Stimulated activated CD4-positive, alpha-beta T cell treated with anti-CD3 and anti-CD28 coated beads, TNF-alpha, amount 100 ng/mL, for 1 hour (primary cell): ENCODE results near the gene GRAMD1A.
"Not testable (repeated sequence)": the region's sequence is repeated elsewhere in the genome, so short reads cannot be mapped to it uniquely, and the experiment has no call there.

ENCODE experiments used
- DNase-seq, 3 donors: peaks; one replicate each; pipeline ENCODE4 v3.0.0-alpha.2; 2020; ENCODE audit warnings: low read depth in 3 of 3, low spot score in 1 of 3

Gene GRAMD1A

DNA sequence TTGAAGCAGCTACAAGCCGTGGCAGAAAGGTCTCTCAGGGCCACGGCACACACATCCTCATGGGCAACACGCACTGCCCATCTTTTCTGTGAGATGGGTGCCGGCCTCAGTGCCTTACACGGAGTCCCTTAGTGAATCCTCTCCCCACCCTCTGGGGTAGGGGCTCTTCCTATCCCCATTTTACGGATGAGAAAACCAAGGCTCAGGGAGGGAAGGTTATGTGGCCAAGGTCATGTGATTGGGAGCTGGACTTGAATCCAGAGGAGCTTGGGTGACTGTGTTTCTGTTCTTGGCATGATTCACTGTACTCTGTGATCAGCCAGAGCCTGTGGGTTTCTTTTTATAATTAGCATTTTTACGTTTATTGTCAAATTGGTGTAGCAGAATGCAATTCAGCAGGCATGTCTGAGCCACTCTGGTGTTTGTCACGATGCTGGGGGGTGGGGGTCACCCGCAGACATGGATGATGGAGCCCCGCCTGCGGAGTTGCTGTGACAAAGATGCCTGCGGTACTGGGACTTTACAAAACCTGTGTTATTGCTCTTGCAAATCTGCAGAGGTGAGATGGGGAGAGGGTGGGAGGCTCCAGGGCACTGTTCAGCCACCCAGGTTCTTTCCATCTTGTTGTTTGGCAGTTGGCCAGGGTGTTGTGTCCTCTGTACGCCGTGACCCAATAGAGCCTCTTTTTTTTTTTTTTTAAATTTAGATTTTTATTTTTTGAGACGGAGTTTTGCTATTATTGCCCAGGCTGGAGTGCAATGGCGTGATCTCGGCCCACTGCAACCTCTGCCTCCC, 34.7 kb downstream of the GRAMD1A start:
- DNase-seq: no peak

DNA sequence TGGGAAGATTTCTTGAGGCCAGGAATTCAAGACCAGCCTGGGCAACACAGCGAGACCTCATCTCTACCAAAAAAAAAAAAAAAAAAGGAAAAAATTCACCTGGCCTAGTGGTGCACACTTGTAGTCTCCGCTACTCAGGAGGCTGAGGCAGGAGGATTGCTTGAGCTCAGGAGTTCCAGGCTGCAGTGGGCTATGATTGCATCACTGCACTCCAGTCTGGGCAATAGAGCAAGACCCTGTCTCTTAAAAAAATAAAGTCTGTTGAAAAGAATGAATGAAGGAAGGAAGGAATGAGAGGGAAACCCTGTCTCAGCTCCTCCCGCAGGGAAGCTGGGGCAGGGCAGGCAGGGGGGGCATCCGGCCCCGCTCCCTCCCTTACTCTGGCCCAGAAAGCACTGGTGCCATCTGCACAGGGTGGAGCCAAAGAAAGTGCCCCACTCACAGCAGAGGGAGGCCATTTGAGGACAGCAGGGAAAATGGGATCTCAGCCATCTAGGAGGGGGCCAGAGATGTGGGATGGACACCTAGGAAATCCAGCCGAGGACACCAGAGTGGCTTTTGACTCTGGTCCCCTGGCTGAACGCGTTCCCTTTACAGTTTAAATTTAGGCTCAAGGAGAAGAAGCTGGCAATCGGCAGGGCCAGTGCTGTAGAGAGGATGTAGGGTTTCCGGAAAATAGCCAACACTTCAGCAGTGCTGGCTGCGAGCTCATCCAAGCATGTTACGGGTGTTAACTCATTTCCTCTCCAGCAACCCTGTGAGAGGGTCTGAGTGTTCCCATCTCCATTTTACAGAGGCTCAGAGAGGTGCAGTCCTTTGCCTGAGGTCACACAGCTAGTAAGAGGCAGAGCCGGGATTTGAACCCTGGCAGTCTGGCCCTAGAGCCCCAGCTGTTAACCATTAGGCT, 37.8 kb downstream of the GRAMD1A start:
- DNase-seq: no peak

DNA sequence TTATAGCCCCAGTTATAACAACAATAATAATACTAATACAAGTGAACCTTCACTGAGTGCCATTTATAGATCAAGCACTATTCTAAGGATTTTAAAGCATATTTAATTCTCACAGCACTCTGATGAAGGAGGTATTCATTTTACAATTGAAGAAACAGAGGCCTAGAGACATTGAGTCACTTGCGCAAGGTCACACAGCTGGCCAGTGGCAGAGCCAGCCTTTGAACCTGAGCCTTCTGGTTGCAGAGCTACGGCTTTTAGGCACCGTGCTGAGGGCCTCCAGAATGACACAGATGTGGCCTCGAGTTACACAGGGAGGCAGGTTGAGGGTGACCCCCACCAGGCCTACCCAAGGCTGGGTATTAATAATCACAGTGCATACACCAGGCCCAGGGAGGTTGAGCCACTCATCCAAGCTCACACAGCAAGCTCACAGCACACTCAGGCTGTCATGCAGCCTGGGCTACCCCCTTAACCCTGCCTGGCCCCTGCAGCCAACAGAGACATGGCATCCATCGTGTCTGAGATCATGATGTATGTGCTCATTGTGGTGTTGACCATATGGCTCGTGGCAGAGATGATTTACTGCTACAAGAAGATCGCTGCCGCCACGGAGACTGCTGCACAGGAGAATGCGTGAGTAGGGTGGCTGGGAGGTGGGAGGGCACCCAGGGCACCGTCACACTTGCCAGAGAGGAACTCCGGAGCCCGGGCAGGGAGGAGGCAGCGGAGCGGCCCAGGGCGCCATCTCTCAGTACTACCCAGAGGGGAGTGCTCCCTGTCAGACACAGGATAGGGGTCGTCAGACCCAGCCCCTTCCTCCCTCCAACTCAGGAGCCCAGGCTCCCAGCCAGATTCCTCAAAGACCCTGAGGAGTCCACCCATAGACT, 38.7 kb downstream of the GRAMD1A start:
- DNase-seq: no peak

DNA sequence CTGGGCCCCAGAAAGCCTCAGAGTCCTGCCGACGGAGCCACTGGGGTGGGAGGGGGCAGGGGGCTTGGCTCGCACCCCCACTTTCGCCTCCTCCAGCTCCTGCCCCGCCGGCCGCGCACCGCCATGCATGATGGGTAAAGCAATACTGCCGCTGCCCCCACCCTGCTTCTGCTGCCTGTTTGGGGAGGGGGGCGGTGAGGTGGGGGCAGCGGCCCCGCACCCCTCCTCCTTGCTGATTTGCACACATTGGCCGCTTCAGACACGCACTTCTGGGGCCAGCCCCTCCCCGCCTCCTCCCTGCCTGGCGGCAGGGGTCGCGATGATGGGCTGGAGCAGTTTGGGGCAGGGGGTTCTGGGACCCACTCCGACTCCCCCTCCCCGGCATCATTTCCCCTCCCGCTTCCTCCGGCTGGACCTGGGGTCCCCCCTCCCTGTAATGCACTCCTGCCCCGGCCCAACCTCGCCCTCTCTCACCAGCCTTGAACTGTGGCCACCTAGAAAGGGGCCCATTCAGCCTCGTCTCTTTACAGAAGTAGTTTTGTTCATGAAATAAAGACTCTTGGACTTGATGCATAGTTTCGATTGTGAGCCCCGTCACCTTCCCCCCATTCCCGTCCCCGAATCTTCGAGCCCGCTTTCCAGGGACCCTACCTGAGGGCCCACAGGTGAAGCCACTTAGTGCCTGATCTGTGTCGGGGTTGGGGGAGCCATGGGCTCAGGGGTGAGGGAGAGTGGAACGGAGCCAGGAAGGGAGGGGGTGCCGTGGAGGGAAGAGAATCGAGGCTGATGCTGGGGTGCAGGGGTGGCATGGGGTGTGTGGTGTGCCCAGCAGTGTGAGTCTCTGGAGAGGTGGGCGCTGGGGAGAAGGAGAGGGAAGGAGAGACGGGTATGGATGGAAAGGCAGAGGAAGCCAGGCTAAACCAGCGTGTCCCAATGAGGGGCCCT, 40.0 kb downstream of the GRAMD1A start:
- no peak for DNase-seq

DNA sequence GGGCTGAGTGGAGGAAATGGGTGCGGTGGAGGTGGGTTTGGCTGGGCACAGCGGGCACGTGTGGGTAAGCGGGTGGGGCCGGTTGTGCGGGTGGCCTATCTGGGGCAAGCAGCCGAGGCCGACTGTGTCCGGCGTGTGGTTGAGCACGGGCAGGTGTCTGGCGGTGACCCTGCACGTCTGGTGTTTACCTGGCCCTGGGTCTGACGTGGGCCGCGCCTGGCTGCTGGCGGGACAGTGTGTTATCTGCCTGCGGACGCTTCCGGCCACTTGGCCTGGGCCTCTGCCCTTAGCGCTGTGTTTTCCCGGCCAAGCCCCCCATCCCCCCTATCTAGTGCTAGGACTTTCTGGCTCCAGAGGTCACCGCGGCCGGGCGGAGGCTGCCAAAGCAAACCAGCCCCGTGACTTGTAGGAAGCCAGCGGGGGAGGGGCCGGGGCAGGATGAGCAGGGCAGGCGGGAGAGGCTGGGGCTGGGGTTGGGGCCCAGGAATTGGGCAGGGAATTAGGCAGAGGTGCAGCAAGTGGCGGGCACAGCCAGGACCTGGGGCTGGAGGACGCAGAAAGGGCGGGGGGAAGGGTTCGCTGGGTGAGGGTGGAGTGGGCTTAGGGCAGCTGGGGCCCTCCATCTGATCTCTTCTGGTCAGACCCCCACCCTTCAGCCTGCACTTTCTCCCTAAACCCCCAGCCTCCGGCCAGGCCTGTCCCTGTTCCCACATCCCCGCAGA, 40.9 kb downstream of the GRAMD1A start:
- DNase-seq: no peak

DNA sequence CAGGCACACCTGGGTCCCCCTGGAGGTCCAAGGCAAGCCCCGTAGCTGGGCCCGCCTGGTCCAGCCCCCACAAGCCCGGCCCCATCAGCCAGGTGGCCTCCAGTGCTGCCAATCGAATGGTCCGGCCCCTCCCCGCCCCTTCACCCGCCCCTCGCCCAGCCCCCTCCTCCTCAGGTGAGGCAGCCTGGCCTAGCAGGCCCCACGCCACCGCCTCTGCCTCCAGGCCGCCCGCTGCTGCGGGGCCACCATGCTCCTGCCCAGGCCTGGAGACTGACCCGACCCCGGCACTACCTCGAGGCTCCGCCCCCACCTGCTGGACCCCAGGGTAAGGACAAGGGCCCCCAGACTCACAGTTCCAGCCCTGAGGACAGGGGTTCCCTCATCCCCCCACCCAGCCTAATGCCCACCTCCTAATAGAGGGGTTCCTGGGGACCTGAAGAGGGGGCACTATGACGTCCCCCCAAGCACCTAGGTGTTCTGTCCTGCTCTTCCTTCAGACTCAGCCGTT, 41.5 kb downstream of the GRAMD1A start, which contains the start of gene HPN:
TSS of gene HPN (plus strand) at position 174 of the 508 bp plus-strand sequence. CDS start 786 bp downstream, outside the sequence.
- no peak for DNase-seq

DNA sequence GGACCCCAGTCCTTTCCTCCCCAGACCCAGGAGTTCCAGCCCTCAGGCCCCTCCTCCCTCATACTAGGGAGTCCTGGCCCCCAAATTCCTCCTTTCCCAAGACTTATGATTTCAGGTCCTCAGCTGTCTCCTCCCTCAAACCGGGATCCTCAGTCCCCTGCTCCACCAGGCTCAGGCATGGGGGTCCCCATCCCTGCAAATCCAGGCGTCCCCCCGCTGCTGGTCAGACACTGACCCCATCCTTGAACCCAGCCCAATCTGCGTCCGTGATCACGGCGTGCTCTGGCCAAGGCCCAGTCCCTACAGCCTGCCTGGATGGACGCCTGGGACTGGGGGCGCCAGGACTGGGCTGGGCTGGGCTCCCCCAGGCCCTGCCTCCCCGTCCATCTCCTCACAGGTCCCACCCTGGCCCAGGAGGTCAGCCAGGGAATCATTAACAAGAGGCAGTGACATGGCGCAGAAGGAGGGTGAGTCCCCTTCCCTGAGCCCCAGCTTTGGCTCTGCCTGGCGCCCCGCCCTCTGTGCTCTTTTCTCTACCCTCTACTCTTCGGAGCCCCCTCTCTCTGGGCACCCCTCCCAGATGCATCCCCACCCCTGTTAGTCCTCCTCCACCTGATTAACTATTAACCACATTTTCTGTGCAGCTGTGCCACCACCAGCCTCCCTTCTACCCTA, 42.1 kb downstream of the GRAMD1A start:
- DNase-seq: no peak

DNA sequence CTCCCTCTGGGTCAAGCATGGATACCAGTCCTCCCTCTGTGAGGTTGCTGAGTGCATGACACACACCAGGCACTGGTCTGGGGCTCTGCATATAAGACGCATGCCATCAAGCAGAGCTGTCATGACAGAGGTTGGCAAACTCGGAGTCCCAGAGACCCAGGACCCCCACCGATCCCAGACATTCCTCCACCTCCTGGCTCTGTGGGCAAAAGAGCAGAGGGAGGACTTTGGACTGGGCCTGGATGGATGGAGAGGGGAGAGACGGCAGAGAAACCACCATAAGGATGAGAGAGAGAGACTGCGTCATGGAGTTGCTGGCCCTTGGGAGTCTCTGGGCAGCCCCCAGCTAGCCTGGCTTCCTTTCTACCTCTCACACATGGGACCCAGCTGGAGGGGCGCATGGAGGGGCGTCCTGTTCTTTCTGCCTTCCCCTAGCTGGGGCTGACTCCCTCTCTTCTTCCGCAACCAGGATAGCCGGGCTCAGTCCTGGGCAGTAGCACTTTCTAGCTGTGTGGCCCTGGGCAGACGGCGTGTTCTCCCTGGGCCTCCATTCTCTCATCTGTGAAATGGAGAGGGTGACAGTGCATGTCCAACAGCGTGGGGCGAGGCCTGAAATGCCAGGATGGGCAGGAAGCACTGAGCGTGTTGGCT, 43.0 kb downstream of the GRAMD1A start:
- no peak for DNase-seq

DNA sequence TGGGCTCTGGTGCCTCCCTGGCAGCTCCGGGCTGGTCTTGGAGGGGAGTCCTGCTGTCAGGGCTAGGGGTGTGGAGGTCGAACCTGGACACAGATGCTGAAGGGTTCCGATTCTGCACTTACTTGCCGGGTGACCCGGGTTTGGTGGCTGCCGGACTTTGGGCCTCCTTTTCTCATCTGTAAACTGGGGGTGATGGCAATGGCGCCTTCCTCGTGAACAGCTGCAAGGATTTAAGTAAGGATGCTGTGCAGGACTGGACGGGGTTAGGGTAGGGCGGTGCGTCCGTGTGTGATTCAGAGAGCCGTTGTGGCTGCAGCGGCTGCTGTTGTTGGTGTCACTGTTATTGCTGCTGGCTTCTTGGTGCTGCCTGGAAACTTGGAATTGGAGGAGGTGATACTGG, 43.8 kb downstream of the GRAMD1A start:
- DNase-seq: no peak

DNA sequence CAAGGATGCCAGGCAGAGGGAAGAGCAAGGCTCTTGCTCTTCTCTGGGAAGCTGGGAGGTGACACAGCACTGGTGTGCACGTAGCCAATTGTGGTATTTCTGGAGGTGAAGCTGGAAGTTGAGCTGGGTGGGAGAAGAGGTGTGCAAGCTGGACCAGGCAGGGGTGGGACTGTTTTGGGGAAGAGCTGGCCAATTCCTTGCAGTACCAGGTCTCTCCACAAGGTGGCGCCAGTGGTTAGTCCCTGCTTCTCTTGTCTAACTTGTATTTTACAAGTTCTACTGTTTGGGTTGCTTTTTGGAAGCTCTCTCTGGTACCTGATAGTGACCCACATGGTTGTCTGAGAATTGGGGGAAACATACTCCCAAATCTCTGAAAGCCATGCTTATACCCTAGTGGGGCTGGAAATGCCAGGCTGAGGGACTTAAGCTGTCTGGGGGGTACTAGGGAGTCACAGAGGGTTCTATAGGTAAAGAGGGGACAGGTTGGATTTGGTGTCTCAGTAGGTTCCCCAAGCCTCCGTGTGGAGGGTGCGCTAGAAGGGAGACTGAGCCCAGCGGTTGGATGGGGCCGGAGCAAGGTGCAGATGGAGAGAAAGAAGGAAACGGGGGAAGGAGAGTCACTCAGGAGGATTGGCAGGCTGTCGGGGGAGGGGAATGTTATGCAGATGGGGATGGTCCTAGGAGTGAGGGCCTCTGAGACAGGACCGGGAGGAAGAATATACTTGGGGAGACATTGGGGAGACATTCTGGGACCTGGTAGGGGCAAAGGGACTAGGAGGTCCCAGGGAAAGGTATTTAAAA, 44.4 kb downstream of the GRAMD1A start:
- DNase-seq: peak in 2 of 3 donors; percentile 14 to 53

DNA sequence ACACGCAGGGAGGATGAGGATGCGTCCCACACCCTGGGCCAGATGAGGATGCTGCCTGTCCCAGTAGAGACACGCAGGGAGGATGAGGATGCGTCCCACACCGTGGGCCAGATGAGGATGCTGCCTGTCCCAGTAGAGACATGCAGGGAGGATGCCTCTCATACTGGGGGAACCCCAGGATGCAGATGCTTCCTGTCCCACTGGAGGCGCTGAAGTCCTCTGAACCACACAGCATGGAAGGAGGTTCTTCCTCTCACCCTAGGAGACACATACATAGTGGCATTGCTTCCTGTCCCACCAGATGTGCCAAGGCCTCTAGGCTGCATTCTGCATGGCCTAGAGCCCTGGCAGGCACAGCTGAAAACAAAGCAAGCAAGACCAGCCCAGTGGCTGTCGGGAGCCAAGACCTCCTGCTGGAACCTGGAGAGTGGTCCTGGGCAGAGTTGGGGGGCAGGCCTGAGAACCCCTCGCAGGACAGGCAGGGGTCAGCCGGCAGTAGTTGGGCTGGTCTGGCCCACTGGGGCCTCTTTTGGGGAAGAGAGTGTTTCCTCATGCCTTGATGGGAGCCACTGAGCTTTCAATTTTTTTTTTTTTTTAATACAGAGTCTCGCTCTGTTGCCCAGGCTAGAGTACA, 45.7 kb downstream of the GRAMD1A start:
- no peak for DNase-seq

DNA sequence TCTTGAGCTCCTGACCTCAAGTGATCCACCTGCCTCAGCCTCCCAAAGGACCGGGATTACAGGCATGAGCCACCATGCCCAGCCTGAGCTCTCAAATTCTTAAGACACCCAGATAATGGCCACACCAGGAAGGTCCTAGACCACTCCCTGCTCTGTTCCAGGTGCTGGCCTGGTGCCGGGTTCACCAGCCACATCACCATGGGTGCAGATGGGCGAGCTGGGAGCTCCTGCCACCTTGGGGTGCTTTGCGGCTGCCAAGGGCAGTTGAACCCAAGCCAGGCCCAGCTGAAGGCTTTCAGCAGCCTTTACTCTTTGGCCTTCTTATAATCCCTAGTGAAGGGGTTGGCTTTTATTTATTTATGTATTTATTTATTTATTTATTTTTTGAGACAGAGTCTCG, 46.3 kb downstream of the GRAMD1A start:
- DNase-seq: no peak

DNA sequence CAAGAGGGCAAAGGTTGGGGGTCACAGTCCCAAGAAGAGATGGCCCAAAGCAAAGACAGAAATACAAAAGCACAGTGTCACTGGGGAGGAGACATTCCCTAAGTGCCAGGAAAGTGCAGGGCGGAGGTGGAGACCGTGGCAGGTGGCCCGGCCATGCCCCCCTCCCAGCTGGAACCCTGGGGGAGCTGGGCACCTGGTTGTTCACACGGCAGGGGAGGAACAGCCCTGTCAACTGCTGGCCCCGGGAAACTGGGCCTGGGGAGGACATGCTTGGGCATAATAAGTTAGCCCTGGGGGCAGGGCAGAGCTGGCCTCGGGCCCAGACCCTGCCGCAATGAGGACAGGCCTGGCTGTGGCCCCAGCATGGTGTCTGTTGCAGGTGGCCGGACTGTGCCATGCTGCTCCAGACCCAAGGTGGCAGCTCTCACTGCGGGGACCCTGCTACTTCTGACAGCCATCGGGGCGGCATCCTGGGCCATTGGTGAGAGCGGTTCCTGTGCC, 48.8 kb downstream of the GRAMD1A start:
- no peak for DNase-seq

DNA sequence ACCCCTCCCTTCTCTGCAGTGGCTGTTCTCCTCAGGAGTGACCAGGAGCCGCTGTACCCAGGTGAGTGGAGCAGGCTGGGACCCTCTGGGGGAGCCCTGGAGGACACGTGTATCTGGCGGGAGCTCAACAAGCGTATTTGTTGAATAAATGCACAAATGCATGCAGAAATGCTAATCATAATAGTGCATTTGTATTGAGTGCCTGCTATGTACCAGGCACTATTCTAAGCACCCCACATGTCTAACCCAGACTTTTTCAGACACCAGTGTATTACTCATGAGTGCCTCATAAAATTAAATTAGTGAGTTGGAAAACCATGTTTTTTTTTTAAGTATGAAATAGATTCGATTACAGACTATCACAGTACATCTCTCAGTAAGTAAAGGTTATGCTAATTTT, 49.3 kb downstream of the GRAMD1A start:
- DNase-seq: no peak

DNA sequence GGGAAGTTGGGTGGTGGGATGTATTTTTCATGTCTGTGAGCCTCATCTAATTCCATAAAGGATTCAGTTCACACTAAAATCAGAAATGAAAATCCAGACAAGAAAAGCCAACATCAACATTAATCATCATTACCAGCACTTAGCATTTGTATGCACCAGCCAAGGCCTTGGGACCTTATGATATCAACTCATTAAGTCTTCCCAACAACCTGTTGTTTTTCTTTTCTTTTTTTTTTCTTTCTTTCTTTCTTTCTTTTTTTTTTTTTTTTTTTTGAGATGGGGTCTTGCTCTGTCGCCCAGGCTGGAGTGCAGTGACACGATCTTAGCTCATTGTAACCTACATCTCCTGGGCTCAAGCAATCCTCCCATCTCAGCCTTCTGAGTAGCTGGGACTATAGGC, 50.5 kb downstream of the GRAMD1A start:
- not testable (repeated sequence) for DNase-seq

DNA sequence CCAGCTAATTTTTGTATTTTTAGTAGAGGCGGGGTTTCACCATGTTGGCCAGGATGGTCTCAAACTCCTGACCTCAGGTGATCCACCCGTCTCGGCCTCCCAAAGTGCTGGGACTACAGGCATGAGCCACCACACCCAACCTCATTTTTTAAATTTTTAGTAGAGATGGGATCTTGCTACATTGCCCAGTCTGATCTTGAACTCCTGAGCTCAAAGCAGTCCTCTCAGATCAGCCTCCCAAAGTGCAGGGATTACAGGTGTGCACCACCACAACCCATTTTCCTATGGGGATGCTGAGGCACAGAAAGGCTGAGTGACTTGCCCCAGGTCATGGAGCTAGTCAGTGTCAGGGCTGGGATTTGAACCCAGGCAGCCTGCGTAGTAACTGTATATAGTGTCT, 51.1 kb downstream of the GRAMD1A start:
- DNase-seq: not testable (repeated sequence)

DNA sequence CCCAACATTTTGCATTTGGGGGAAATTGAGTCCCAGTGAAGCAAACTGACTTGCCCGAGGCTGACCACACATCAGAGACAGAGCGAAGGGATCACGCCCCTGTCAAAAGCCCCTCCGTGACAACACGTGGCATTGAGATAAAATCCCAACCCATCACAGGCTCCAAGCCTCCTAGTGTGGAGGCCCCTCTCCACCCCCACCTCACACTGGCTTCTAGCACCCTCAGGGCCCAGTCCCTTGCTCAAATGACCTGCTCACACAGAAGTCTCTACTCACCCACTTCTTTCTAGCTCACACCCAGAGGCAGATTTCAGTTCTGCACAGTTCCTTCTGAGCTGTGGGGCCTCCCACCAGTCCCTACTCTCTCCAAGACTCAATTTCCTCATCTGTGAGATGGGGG, 51.7 kb downstream of the GRAMD1A start:
- DNase-seq: no peak
